ENCODE results near the gene TNNI2.

Gene TNNI2

GRCh38 chr11:1822648-1823375 lies 16.0 kb upstream of the TNNI2 start:
- DNase-seq: no peak

- DNase-seq: no peak
These were observed 15.2 kb upstream of the TNNI2 start for GRCh38 chr11:1823376-1824220.

- no peak for DNase-seq
These were observed 14.4 kb upstream of the TNNI2 start for GRCh38 chr11:1824221-1825038.

- DNase-seq: peak in 1 of 2 donors; percentile 34
These were observed 13.6 kb upstream of the TNNI2 start for GRCh38 chr11:1825039-1825740.

- no peak for DNase-seq
These were observed 12.9 kb upstream of the TNNI2 start for GRCh38 chr11:1825785-1826451.

- DNase-seq: no peak
These were observed 12.2 kb upstream of the TNNI2 start for GRCh38 chr11:1826552-1827094.

- DNase-seq: no peak
These were observed 11.5 kb upstream of the TNNI2 start for GRCh38 chr11:1827095-1827813.

GRCh38 chr11:1827931-1828330 lies 10.8 kb upstream of the TNNI2 start:
- DNase-seq: no peak

- DNase-seq: no peak
These were observed 10.2 kb upstream of the TNNI2 start for GRCh38 chr11:1828542-1828941.

GRCh38 chr11:1829039-1829820 lies 9.6 kb upstream of the TNNI2 start:
- no peak for DNase-seq

GRCh38 chr11:1830004-1830321 lies 8.8 kb upstream of the TNNI2 start:
- no peak for DNase-seq

GRCh38 chr11:1830322-1831223 lies 8.2 kb upstream of the TNNI2 start:
- DNase-seq: no peak

- no peak for DNase-seq
These were observed 7.2 kb upstream of the TNNI2 start for GRCh38 chr11:1831338-1832210.

GRCh38 chr11:1832211-1832919 lies 6.4 kb upstream of the TNNI2 start:
- peak; percentile 49 to 60 for DNase-seq

- no peak for DNase-seq
These were observed 5.9 kb upstream of the TNNI2 start for GRCh38 chr11:1832920-1833295.

- DNase-seq: no peak
These were observed 4.6 kb upstream of the TNNI2 start for GRCh38 chr11:1834062-1834610.

All from CD4-positive, alpha-beta T cell treated with Interleukin-1 beta for 1 hour (primary cell).